22Rv1 (cell line): ENCODE results near the gene TWNK.

Source experiments
- H3K27ac ChIP-seq: fragments of 450-650 bp; 2 replicates; pipeline ENCODE4 v1.5.1; 2017
- ZFX ChIP-seq: fragments of 450-650 bp; IDR thresholded peaks from 2 replicates; pipeline ENCODE4 v1.6.1; 2017; ENCODE audit warnings: antibody characterized with exemption, borderline replicate concordance
- TF ChIP-seq, protein P1 (sequence below): fragments of 450-650 bp; IDR thresholded peaks from 2 replicates; pipeline ENCODE4 v1.5.1; 2017; ENCODE audit warnings: mild to moderate bottlenecking

Gene TWNK

DNA sequence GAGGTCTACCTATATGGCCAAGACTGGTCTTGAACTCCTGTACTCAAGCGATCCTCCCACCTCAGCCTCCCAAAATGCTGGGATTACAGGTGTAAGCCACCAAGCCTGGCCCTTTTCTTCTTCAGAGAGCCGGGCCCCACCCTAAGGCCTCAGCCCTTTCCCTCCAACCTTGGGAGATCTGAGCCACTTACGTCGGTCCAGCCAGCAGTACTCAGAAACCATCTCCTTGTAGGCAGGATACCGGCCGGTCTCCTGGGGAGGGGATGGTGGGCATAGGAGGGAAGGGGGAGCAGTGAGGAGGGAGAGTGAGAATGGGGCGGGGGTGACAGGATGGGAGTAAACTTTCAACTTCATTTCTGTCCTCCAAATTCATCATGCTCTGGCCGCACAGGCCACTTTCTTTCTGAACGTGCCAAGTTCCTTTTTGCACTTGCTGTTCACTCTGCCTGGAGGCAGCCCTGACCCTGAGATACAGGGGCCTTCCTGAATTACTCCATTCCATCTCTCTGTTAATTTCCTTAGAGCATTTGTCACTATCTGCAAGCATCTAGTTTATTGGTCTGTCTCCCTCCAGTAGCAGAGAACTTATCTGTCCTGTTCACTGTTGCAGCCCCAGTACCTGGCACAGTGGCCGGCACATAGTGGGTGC lies 33.2 kb downstream of the TWNK start:
- H3K27ac ChIP-seq = no peak overlapping the region
- TF ChIP-seq ZFX = no peak
- TF ChIP-seq, protein P1, sequence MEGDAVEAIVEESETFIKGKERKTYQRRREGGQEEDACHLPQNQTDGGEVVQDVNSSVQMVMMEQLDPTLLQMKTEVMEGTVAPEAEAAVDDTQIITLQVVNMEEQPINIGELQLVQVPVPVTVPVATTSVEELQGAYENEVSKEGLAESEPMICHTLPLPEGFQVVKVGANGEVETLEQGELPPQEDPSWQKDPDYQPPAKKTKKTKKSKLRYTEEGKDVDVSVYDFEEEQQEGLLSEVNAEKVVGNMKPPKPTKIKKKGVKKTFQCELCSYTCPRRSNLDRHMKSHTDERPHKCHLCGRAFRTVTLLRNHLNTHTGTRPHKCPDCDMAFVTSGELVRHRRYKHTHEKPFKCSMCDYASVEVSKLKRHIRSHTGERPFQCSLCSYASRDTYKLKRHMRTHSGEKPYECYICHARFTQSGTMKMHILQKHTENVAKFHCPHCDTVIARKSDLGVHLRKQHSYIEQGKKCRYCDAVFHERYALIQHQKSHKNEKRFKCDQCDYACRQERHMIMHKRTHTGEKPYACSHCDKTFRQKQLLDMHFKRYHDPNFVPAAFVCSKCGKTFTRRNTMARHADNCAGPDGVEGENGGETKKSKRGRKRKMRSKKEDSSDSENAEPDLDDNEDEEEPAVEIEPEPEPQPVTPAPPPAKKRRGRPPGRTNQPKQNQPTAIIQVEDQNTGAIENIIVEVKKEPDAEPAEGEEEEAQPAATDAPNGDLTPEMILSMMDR = no peak

DNA sequence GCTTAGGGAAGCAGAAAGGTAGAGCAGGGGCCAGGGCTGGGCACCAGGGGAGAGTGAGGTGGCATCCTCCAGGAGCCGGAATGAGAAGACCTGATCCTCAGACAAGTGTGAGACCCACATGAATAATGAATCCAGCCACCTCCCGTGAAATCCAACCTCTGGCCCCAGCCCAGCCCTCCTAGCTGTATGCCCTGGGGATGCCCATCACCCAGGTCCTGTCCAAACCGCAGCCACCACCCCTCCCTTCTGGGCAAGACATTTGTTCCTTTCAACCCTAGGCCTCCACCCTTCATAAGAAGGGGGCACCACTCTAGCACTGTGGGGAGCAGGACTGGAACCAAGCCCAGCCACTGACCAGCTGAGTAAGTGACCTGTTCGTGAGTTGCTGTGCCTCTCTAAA lies 33.9 kb downstream of the TWNK start:
- TF ChIP-seq, protein P1 = no peak
- no peak for TF ChIP-seq ZFX
- H3K27ac ChIP-seq = no peak overlapping the region

DNA sequence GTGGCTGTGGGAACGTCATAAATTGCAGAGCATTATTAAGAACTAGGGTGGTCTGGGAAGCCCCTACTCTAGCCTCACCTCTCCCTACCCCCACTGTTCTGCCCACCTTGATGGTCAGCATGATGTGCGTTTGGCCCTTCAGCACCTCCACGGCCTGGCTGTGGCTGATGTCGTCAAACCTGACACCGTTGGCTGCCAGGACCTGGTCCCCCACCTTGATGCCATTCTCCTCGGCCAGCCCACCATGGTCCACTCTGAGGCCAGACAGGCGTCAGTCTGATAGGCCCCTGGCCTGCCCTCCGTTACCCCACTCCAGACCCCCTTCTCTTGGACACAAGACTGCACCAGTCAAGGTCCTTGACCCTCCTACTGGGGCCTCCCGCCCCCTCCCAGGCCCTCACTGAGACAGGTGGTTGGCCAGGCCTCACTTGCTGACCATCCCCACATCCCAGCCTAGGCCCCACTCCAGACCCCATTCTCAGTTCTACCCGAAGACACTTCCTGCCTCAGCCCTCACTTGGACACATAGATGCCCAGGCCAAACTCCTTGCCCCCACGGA lies 34.4 kb downstream of the TWNK start:
- TF ChIP-seq, protein P1 = no peak
- no peak for TF ChIP-seq ZFX
- H3K27ac ChIP-seq = no peak overlapping the region

DNA sequence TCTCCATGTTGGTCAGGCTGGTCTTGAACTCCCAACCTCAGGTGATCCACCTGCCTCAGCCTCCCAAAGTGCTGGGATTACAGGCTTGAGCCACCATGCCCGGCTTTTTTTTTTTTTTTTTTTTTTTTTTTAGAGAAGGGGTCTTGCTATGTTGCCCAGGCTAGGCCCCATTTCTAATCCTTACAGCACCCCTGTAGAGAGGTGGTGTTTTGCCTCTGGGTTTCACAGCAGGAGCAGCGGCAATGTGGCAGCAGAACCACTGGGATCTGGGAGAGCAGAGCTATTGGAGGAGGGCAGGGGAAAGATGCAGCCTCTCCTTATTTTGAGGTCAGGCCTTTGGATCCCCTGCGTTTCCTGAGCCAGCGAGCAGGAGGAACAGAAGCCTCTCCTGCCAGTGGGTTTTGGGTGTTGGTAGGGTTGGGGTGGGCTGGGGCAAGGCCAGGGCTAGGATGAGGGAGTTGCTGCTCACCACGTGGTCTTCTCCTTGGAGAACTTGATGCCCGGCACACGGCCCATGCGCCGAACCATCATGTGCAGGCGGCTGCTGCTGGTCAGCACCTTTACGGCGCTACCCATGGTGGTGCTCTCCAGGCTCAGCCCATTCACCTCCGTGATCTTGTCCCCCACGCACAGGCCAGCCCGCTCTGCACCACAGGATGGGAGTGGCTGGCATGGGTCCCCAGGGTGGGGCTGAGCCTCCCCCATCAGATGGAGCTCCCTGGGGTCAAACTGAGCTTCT lies 35.8 kb downstream of the TWNK start:
- no peak for TF ChIP-seq ZFX
- TF ChIP-seq, protein P1 = no peak
- H3K27ac ChIP-seq = no peak overlapping the region

DNA sequence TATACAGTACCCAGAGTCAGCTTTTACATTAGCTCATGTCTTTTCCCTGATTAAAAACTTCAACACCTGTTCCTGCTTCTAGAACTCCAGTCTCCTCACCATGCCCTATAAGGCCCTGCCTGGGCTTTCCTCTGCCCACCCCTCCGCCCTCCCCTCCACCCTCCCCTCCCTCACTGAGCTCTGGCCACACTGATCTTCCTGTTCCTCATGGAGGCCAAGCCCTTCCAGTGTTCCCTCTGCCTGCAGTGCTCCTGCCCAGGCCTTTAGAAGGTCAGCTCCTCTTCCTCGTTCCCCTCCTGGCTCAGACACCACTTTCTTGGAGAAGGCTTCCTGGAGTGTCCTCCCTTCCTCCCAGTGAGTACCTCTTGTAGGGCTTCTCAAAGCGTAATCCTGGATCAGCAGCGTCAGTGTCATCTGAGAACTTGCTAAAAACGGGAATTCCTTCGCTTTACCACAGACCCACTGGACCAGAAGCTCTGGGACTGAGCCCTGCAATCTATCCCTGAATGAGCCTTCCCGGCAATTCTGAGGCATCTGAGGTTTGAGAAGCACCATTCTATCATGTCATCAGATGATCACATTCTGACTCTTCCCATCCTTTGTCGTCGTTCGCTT lies 39.9 kb downstream of the TWNK start:
- TF ChIP-seq, protein P1 = no peak
- no peak for TF ChIP-seq ZFX
- no peak overlapping the region for H3K27ac ChIP-seq

DNA sequence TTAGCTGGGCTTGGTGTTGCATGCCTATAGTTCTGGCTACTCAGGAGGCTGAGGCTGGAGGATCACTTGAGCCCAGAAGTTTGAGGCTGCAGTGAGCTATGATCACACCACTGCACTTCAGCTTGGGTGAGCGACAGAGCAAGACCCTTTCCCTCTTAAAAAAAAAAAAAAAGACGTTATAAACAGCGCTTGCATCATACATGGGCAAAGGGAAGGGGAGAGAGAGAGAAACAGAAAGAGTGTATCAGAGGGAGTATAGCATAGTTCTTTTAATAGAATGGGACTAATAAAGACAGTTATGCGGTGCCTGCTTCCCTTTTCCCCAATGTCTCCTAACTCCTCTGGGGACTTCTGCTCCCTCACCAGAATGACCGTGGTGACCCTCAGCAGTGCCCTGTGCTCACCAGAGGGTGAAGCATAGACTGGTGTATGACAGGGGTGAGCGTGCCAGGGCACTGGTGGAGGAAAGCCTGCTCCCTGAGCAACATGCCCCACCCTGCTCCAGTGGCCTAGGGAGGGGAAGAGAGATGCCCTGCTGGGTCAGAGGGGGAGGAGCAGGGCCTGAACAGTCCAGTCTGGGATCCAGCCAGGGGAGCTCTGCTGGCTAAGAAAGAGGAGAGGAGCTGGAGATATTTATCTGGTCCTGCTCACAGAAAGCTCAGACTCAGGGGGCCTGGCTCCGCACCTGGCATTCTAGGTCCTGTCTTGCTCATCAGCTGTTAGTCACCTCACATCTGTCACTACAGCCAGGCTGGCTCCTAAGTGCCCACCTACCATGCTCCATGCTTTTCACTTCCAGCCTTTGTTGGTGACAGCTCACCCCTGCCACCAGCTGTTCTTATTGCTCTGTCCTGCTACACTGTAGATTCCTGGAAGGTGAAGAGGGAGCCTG lies 41.3 kb downstream of the TWNK start:
- no peak for TF ChIP-seq ZFX
- TF ChIP-seq, protein P1 = no peak
- H3K27ac ChIP-seq = no peak overlapping the region
